WTC11 (cell line): ENCODE measurements around the gene TSKU. TPM values are rescaled to one million over a fixed set of nuclear protein-coding genes. Genes with fewer than 3 reads are reported as not detected.

Source experiments
- ATAC-seq: fragments of 200-7000 bp; cut with Tn5 transposase; 2 replicates; pipeline ENCODE4 v1.10.0; 2021; ENCODE audit warnings: mild to moderate bottlenecking, moderate library complexity
- CTCF ChIA-PET: fragments of 300-600 bp; sonication (Branson Sonifier 250); formaldehyde crosslinking; loops from one replicate; lab custom pipeline; 2021; ENCODE audit warnings: antibody characterized with exemption; lab: Charles Lee
- POLR2A ChIA-PET: fragments of 350-600 bp; sonication (Branson Sonifier 250); formaldehyde crosslinking; loops from one replicate; lab custom pipeline; 2021; ENCODE audit warnings: antibody characterized with exemption; lab: Charles Lee
- DNase-seq: peaks from one replicate; pipeline ENCODE4 v3.0.0; 2021; ENCODE audit warnings: low spot score
- H3K27ac Mint-ChIP-seq: 2 replicates; pipeline ENCODE4 v1.8.0; 2021; ENCODE audit warnings: mixed read lengths
- H3K27me3 Mint-ChIP-seq: 2 replicates; pipeline ENCODE4 v1.8.0; 2021; ENCODE audit warnings: low read depth, mild to moderate bottlenecking, moderate library complexity, mixed read lengths
- H3K36me3 Mint-ChIP-seq: 2 replicates; pipeline ENCODE4 v1.8.0; 2021; ENCODE audit warnings: mixed read lengths
- H3K4me1 Mint-ChIP-seq: 2 replicates; pipeline ENCODE4 v1.8.0; 2022; ENCODE audit warnings: mixed read lengths
- H3K4me3 Mint-ChIP-seq: 2 replicates; pipeline ENCODE4 v1.8.0; 2021; ENCODE audit warnings: mild to moderate bottlenecking, moderate library complexity, mixed read lengths
- H3K9me3 Mint-ChIP-seq: 2 replicates; pipeline ENCODE4 v1.8.0; 2021; ENCODE audit warnings: mixed read lengths
- ELF4 ChIP-seq: sonication (generic); formaldehyde crosslinking; IDR thresholded peaks from 2 replicates; pipeline ENCODE4 v1.8.1; 2022; ENCODE audit warnings: low read depth, mild to moderate bottlenecking, moderate library complexity, missing genetic modification reagents
- ETV6 ChIP-seq: sonication (generic); formaldehyde crosslinking; IDR thresholded peaks from 2 replicates; pipeline ENCODE4 v1.8.1; 2022; ENCODE audit warnings: mild to moderate bottlenecking, missing genetic modification reagents
- FOXK1 ChIP-seq: sonication (generic); formaldehyde crosslinking; IDR thresholded peaks from 2 replicates; pipeline ENCODE4 v1.8.0; 2022; ENCODE audit warnings: mild to moderate bottlenecking, moderate library complexity, missing genetic modification reagents
- FOXP1 ChIP-seq: sonication (generic); formaldehyde crosslinking; IDR thresholded peaks from 2 replicates; pipeline ENCODE4 v1.8.0; 2022; ENCODE audit warnings: missing genetic modification reagents, mild to moderate bottlenecking, moderate library complexity, borderline replicate concordance
- GABPB1 ChIP-seq: sonication (generic); formaldehyde crosslinking; IDR thresholded peaks from 2 replicates; pipeline ENCODE4 v1.8.1; 2023; ENCODE audit warnings: mild to moderate bottlenecking, missing genetic modification reagents
- HMGA2 ChIP-seq: fragments of 250-450 bp; sonication (Bioruptor Pico); IDR thresholded peaks from 2 replicates; pipeline ENCODE4 v1.4.0; 2021; ENCODE audit warnings: mild to moderate bottlenecking, moderate library complexity
- JUN ChIP-seq: sonication (generic); formaldehyde crosslinking; IDR thresholded peaks from 2 replicates; pipeline ENCODE4 v1.8.0; 2023; ENCODE audit warnings: mild to moderate bottlenecking, missing genetic modification reagents
- KAT7 ChIP-seq: sonication (generic); formaldehyde crosslinking; IDR thresholded peaks from 2 replicates; pipeline ENCODE4 v1.8.1; 2023; ENCODE audit warnings: missing genetic modification reagents, mild to moderate bottlenecking, borderline replicate concordance
- MXD4 ChIP-seq: fragments of 250-450 bp; sonication (Bioruptor Pico); IDR thresholded peaks from 2 replicates; pipeline ENCODE4 v1.8.0; 2021; ENCODE audit warnings: mild to moderate bottlenecking, moderate library complexity, borderline replicate concordance
- MYBL2 ChIP-seq: sonication (generic); formaldehyde crosslinking; IDR thresholded peaks from 2 replicates; pipeline ENCODE4 v1.8.1; 2023; ENCODE audit warnings: mild to moderate bottlenecking, moderate library complexity, missing genetic modification reagents
- NR2C2 ChIP-seq: sonication (generic); formaldehyde crosslinking; IDR thresholded peaks from 2 replicates; pipeline ENCODE4 v1.8.0; 2022; ENCODE audit warnings: mild to moderate bottlenecking, missing genetic modification reagents
- PRRX2 ChIP-seq: fragments of 250-450 bp; sonication (Bioruptor Pico); IDR thresholded peaks from 2 replicates; pipeline ENCODE4 v1.8.0; 2021; ENCODE audit warnings: mild to moderate bottlenecking
- SMAD3 ChIP-seq: sonication (generic); formaldehyde crosslinking; IDR thresholded peaks from 2 replicates; pipeline ENCODE4 v1.8.0; 2022; ENCODE audit warnings: missing genetic modification reagents, mild to moderate bottlenecking, borderline replicate concordance
- TEAD4 ChIP-seq: sonication (generic); formaldehyde crosslinking; IDR thresholded peaks from 2 replicates; pipeline ENCODE4 v1.8.0; 2022; ENCODE audit warnings: mild to moderate bottlenecking, missing genetic modification reagents
- ZNF121 ChIP-seq: sonication (generic); formaldehyde crosslinking; IDR thresholded peaks from 2 replicates; pipeline ENCODE4 v1.8.0; 2023; ENCODE audit warnings: missing genetic modification reagents
- ZNF232 ChIP-seq: sonication (generic); formaldehyde crosslinking; IDR thresholded peaks from 2 replicates; pipeline ENCODE4 v1.8.0; 2022; ENCODE audit warnings: mild to moderate bottlenecking, missing genetic modification reagents
- ZNF396 ChIP-seq: fragments of 250-450 bp; sonication (Bioruptor Pico); IDR thresholded peaks from 2 replicates; pipeline ENCODE4 v1.8.0; 2021; ENCODE audit warnings: mild to moderate bottlenecking, moderate library complexity, borderline replicate concordance
- ZNF416 ChIP-seq: fragments of 250-450 bp; sonication (Bioruptor Pico); IDR thresholded peaks from 2 replicates; pipeline ENCODE4 v1.9.0; 2021; ENCODE audit warnings: mild to moderate bottlenecking, inconsistent platforms
- ZNF671 ChIP-seq: fragments of 250-450 bp; sonication (Bioruptor Pico); IDR thresholded peaks from 2 replicates; pipeline ENCODE4 v1.8.0; 2021; ENCODE audit warnings: mild to moderate bottlenecking
- total RNA-seq: library from RNA; stranded (reverse); gene quantifications from 3 replicates; pipeline ENCODE4 v1.2.3, GENCODE V29; 2021
- TF ChIP-seq, protein P1 (sequence below): sonication (generic); formaldehyde crosslinking; IDR thresholded peaks from 2 replicates; pipeline ENCODE4 v1.8.1; 2022; ENCODE audit warnings: missing genetic modification reagents, borderline replicate concordance
- TF ChIP-seq, protein P2 (sequence below): sonication (generic); formaldehyde crosslinking; IDR thresholded peaks from 2 replicates; pipeline ENCODE4 v1.8.0; 2022; ENCODE audit warnings: mild to moderate bottlenecking, missing genetic modification reagents
- TF ChIP-seq, protein P3 (sequence below): sonication (generic); formaldehyde crosslinking; IDR thresholded peaks from 2 replicates; pipeline ENCODE4 v1.8.1; 2023; ENCODE audit warnings: mild to moderate bottlenecking, missing genetic modification reagents
- TF ChIP-seq, protein P4 (sequence below): sonication (generic); formaldehyde crosslinking; IDR thresholded peaks from 2 replicates; pipeline ENCODE4 v1.8.0; 2022; ENCODE audit warnings: missing genetic modification reagents
- TF ChIP-seq, protein P5 (sequence below): sonication (generic); formaldehyde crosslinking; conservative IDR thresholded peaks from 2 replicates; pipeline ENCODE4 v1.8.1; 2022; ENCODE audit warnings: mild to moderate bottlenecking, missing genetic modification reagents
- TF ChIP-seq, protein P6 (sequence below): sonication (generic); formaldehyde crosslinking; IDR thresholded peaks from 2 replicates; pipeline ENCODE4 v1.8.0; 2023; ENCODE audit warnings: missing genetic modification reagents, mild to moderate bottlenecking, borderline replicate concordance
- TF ChIP-seq, protein P7 (sequence below): sonication (generic); formaldehyde crosslinking; IDR thresholded peaks from 2 replicates; pipeline ENCODE4 v1.8.1; 2022; ENCODE audit warnings: mild to moderate bottlenecking, moderate library complexity, missing genetic modification reagents

TSKU gene
- total RNA-seq, 1 experiment from 2014 or later = 30.3 TPM

DNA sequence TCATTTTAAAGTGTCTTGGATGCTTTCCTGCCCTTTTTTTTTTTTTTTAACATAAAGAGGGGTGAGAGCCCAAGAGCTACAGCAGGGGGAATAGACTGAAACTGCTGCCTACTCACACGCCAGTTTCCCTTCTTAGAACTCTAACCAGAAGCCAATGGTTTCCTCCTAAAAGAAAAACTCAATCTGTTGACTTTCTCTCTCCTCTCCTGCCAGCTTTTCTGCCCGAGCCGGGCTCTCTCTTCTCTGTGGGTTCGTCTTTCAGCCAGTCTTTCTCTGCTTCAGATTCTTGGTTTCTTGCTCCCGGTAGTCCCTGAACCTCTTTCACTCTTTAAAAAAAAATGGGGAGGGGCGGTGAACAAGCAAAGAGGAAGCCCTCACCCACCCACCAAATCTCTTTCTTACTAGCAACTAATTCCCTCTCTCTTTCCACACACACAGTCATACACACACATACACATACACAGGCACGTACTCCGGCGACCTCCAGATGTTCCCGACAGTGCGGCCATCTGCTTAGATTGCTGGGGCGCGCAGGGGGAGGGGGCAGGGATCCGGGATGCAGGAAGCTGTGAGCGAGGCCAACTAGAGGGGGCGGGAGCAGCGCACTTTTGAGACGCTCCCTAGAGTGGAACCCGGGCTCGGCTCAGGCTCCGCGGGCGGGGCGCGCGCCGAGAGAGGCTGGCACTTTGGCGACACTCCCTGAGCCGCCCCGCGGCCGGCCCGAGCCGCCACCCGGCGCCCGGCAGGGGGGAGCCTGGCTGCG, 444 bp upstream of the TSKU start:
- ATAC-seq (peak; percentile 57), DNase-seq (peak; percentile 95)
- Mint-ChIP-seq H3K27me3 (peaks cover 15% of the 10 kb centered on the region), H3K9me3 (peaks cover 25% of the 10 kb centered on the region), H3K4me1 (peaks cover 64% of the 10 kb centered on the region), H3K36me3 (peaks cover 34% of the 10 kb centered on the region), H3K4me3 (peak overlapping the region; percentile 84), H3K27ac (peak overlapping the region; percentile 88)
- CTCF ChIA-PET = interaction anchor here (0.6 to 3.1 kb wide), 5 partner anchors 16 to 136 kb away, joined by 3 to 27 read pairs (median 6); no protein-coding TSS in a partner anchor
- POLR2A ChIA-PET = interaction anchor here (1.1 to 1.5 kb wide), 2 partner anchors 36 to 48 kb away, joined by 3 to 4 read pairs; no protein-coding TSS in a partner anchor
- TF ChIP-seq TEAD4 (no peak), GABPB1 (CRISPR knock-in tag) (no peak), FOXP1 (CRISPR knock-in tag) (no peak), FOXK1 (CRISPR knock-in tag) (no peak), ETV6 (CRISPR knock-in tag) (no peak), MYBL2 (CRISPR knock-in tag) (0 out of 2 replicates have a peak, but pooled peaks have one; percentile 50), ZNF232 (CRISPR knock-in tag) (0 out of 2 replicates have a peak, but pooled peaks have one; percentile 18), PRRX2 (no peak), JUN (CRISPR knock-in tag) (no peak), SMAD3 (peak; percentile 53; the same call in 1 of the 2 replicates), ELF4 (CRISPR knock-in tag) (no peak), KAT7 (CRISPR knock-in tag) (no peak), MXD4 (CRISPR knock-in tag) (no peak), ZNF671 (CRISPR knock-in tag) (no peak), HMGA2 (CRISPR knock-in tag) (no peak), ZNF396 (CRISPR knock-in tag) (no peak), ZNF416 (CRISPR knock-in tag) (no peak), NR2C2 (CRISPR knock-in tag) (no peak), ZNF121 (no peak)
- TF ChIP-seq, protein P1, sequence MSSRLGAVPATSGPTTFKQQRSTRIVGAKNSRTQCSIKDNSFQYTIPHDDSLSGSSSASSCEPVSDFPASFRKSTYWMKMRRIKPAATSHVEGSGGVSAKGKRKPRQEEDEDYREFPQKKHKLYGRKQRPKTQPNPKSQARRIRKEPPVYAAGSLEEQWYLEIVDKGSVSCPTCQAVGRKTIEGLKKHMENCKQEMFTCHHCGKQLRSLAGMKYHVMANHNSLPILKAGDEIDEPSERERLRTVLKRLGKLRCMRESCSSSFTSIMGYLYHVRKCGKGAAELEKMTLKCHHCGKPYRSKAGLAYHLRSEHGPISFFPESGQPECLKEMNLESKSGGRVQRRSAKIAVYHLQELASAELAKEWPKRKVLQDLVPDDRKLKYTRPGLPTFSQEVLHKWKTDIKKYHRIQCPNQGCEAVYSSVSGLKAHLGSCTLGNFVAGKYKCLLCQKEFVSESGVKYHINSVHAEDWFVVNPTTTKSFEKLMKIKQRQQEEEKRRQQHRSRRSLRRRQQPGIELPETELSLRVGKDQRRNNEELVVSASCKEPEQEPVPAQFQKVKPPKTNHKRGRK (CRISPR knock-in tag) = no peak
- TF ChIP-seq, protein P2, sequence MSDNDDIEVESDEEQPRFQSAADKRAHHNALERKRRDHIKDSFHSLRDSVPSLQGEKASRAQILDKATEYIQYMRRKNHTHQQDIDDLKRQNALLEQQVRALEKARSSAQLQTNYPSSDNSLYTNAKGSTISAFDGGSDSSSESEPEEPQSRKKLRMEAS (CRISPR knock-in tag) = no peak; the same call in none of the 2 replicates
- TF ChIP-seq, protein P3, sequence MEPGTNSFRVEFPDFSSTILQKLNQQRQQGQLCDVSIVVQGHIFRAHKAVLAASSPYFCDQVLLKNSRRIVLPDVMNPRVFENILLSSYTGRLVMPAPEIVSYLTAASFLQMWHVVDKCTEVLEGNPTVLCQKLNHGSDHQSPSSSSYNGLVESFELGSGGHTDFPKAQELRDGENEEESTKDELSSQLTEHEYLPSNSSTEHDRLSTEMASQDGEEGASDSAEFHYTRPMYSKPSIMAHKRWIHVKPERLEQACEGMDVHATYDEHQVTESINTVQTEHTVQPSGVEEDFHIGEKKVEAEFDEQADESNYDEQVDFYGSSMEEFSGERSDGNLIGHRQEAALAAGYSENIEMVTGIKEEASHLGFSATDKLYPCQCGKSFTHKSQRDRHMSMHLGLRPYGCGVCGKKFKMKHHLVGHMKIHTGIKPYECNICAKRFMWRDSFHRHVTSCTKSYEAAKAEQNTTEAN (CRISPR knock-in tag) = 0 out of 2 replicates have a peak, but pooled peaks have one; percentile 17
- TF ChIP-seq, protein P4, sequence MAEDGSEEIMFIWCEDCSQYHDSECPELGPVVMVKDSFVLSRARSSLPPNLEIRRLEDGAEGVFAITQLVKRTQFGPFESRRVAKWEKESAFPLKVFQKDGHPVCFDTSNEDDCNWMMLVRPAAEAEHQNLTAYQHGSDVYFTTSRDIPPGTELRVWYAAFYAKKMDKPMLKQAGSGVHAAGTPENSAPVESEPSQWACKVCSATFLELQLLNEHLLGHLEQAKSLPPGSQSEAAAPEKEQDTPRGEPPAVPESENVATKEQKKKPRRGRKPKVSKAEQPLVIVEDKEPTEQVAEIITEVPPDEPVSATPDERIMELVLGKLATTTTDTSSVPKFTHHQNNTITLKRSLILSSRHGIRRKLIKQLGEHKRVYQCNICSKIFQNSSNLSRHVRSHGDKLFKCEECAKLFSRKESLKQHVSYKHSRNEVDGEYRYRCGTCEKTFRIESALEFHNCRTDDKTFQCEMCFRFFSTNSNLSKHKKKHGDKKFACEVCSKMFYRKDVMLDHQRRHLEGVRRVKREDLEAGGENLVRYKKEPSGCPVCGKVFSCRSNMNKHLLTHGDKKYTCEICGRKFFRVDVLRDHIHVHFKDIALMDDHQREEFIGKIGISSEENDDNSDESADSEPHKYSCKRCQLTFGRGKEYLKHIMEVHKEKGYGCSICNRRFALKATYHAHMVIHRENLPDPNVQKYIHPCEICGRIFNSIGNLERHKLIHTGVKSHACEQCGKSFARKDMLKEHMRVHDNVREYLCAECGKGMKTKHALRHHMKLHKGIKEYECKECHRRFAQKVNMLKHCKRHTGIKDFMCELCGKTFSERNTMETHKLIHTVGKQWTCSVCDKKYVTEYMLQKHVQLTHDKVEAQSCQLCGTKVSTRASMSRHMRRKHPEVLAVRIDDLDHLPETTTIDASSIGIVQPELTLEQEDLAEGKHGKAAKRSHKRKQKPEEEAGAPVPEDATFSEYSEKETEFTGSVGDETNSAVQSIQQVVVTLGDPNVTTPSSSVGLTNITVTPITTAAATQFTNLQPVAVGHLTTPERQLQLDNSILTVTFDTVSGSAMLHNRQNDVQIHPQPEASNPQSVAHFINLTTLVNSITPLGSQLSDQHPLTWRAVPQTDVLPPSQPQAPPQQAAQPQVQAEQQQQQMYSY (CRISPR knock-in tag) = no peak
- TF ChIP-seq, protein P5, sequence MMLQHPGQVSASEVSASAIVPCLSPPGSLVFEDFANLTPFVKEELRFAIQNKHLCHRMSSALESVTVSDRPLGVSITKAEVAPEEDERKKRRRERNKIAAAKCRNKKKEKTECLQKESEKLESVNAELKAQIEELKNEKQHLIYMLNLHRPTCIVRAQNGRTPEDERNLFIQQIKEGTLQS (CRISPR knock-in tag) = no peak
- TF ChIP-seq, protein P6, sequence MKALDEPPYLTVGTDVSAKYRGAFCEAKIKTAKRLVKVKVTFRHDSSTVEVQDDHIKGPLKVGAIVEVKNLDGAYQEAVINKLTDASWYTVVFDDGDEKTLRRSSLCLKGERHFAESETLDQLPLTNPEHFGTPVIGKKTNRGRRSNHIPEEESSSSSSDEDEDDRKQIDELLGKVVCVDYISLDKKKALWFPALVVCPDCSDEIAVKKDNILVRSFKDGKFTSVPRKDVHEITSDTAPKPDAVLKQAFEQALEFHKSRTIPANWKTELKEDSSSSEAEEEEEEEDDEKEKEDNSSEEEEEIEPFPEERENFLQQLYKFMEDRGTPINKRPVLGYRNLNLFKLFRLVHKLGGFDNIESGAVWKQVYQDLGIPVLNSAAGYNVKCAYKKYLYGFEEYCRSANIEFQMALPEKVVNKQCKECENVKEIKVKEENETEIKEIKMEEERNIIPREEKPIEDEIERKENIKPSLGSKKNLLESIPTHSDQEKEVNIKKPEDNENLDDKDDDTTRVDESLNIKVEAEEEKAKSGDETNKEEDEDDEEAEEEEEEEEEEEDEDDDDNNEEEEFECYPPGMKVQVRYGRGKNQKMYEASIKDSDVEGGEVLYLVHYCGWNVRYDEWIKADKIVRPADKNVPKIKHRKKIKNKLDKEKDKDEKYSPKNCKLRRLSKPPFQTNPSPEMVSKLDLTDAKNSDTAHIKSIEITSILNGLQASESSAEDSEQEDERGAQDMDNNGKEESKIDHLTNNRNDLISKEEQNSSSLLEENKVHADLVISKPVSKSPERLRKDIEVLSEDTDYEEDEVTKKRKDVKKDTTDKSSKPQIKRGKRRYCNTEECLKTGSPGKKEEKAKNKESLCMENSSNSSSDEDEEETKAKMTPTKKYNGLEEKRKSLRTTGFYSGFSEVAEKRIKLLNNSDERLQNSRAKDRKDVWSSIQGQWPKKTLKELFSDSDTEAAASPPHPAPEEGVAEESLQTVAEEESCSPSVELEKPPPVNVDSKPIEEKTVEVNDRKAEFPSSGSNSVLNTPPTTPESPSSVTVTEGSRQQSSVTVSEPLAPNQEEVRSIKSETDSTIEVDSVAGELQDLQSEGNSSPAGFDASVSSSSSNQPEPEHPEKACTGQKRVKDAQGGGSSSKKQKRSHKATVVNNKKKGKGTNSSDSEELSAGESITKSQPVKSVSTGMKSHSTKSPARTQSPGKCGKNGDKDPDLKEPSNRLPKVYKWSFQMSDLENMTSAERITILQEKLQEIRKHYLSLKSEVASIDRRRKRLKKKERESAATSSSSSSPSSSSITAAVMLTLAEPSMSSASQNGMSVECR (CRISPR knock-in tag) = peak; percentile 84; the same call in 1 of the 2 replicates
- TF ChIP-seq, protein P7, sequence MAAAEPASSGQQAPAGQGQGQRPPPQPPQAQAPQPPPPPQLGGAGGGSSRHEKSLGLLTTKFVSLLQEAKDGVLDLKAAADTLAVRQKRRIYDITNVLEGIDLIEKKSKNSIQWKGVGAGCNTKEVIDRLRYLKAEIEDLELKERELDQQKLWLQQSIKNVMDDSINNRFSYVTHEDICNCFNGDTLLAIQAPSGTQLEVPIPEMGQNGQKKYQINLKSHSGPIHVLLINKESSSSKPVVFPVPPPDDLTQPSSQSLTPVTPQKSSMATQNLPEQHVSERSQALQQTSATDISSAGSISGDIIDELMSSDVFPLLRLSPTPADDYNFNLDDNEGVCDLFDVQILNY (CRISPR knock-in tag) = peak; percentile 83
